T-helper 1 cell treated with Interleukin-12 subunit alpha and Interleukin-12 subunit beta and Interleukin-4 antibody, amounts not matched to agents 30 μg/mL and 1 μg/mL, for 36 hours (primary cell): ENCODE results near the gene GRID2.

Experiments used
- H3K27ac Mint-ChIP-seq: one replicate; pipeline ENCODE4 v1.8.0; 2021; ENCODE audit warnings: mild to moderate bottlenecking, mixed read lengths
- H3K27me3 Mint-ChIP-seq: one replicate; pipeline ENCODE4 v1.8.0; 2021; ENCODE audit warnings: low read depth, mixed read lengths
- H3K36me3 Mint-ChIP-seq: one replicate; pipeline ENCODE4 v1.8.0; 2021; ENCODE audit warnings: low read depth, mixed read lengths
- H3K4me1 Mint-ChIP-seq: one replicate; pipeline ENCODE4 v1.8.0; 2021; ENCODE audit warnings: low read depth, mixed read lengths
- H3K4me3 Mint-ChIP-seq: one replicate; pipeline ENCODE4 v1.8.0; 2021; ENCODE audit warnings: mild to moderate bottlenecking, moderate library complexity, mixed read lengths
- H3K9me3 Mint-ChIP-seq: one replicate; pipeline ENCODE4 v1.8.0; 2021; ENCODE audit warnings: mixed read lengths

GRID2 gene

DNA sequence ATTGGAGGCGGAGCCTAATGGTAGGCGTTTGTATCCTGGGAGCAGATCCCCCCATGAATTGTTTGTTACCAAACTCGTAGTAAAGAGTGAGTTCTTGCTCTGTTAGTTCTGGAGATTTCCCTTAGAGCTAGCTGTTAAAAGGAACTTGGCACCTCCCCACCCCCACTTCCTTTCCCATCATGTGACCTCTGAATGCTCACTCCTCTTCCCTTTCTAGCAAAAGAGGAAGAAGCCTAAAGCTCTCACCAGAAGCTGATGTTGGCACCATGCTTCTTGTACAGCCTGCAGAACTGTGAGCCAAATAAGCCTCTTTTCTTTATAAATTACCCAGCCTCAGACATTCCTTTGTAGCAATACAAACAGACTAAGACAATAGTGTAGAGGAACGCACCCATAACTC is 1511.0 kb downstream of the GRID2 start:
- Mint-ChIP-seq H3K27ac (no peak overlapping the region), H3K9me3 (no peaks in the 10 kb centered on the region), H3K27me3 (no peaks in the 10 kb centered on the region), H3K4me1 (no peaks in the 10 kb centered on the region), H3K36me3 (no peaks in the 10 kb centered on the region), H3K4me3 (no peak overlapping the region)
